Measurements from ENCODE around the gene SCP2. TPM values are rescaled to one million over a fixed set of nuclear protein-coding genes. Genes with fewer than 3 reads are reported as not detected.

SCP2 gene
- total RNA-seq, 1 experiment from 2014 or later: 97.5 TPM

DNA sequence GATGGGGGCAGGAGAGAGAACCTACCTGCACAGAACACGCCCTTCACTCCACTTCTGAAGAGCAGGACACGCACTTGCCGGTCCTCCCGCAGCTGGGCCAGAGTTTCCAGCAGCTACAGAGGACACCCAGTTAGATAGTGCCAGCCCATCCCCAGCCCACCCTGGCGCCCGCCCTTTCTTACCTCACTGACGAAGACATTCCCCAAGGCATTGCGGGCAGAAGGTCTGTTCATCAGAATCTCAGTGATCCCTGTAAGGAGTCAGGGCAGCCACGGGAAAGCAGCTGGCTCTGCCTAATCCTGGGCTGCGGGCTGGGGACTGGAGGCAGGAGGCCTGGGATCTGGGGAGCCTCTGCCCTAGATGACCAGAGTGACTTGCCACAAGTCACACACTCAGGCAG is 15.5 kb upstream of the SCP2 start:
- H3K9ac ChIP-seq (ENCODE audit: low read length): no peak overlapping the region
- H3K4me1 ChIP-seq (ENCODE audit: insufficient read depth, low read length): peaks cover 4% of the 10 kb centered on the region
- no peaks in the 10 kb centered on the region for H3K9me2 ChIP-seq (replicated peaks; ENCODE audit: low read length)
- H3K79me2 ChIP-seq (ENCODE audit: low read length): peaks cover 7% of the 10 kb centered on the region
- no peak for TF ChIP-seq EZH2 (IDR thresholded peaks at IDR 0.05; ENCODE audit: low read length, unreplicated experiment)
- TF ChIP-seq, protein P1, sequence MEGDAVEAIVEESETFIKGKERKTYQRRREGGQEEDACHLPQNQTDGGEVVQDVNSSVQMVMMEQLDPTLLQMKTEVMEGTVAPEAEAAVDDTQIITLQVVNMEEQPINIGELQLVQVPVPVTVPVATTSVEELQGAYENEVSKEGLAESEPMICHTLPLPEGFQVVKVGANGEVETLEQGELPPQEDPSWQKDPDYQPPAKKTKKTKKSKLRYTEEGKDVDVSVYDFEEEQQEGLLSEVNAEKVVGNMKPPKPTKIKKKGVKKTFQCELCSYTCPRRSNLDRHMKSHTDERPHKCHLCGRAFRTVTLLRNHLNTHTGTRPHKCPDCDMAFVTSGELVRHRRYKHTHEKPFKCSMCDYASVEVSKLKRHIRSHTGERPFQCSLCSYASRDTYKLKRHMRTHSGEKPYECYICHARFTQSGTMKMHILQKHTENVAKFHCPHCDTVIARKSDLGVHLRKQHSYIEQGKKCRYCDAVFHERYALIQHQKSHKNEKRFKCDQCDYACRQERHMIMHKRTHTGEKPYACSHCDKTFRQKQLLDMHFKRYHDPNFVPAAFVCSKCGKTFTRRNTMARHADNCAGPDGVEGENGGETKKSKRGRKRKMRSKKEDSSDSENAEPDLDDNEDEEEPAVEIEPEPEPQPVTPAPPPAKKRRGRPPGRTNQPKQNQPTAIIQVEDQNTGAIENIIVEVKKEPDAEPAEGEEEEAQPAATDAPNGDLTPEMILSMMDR (conservative IDR thresholded peaks at IDR 0.05; ENCODE audit: low read depth, low read length): no peak
- no peak for TF ChIP-seq EZH2phosphoT487 (IDR thresholded peaks at IDR 0.05; ENCODE audit: borderline replicate concordance, low read length)
- H2AFZ ChIP-seq (ENCODE audit: low read length): no peak overlapping the region
- ChIA-PET CTCF (no interaction called here), POLR2A (ENCODE audit: unreplicated experiment) (no interaction called here)
- H3K9me3 ChIP-seq (ENCODE audit: low read length): no peaks in the 10 kb centered on the region
- H3K4me2 ChIP-seq (ENCODE audit: low read length): no peak overlapping the region
- no peaks in the 10 kb centered on the region for H3K27me3 ChIP-seq (ENCODE audit: low read length)
- no peaks in the 10 kb centered on the region for H4K20me1 ChIP-seq (ENCODE audit: low read length)
- intact Hi-C loops (cut with micrococcal nuclease): no loop called here
- no peak for DNase-seq
- no peaks in the 10 kb centered on the region for H3F3A ChIP-seq (ENCODE audit: low read length, unreplicated experiment)
- BruUV-seq (replicated peaks): no TSS peak
- H3K27ac ChIP-seq (ENCODE audit: low read length): no peak overlapping the region
- ATAC-seq: no peak
- H3K4me3 ChIP-seq (ENCODE audit: low read length): no peak overlapping the region
- H3K36me3 ChIP-seq (ENCODE audit: low read depth, low read length): no peaks in the 10 kb centered on the region

DNA sequence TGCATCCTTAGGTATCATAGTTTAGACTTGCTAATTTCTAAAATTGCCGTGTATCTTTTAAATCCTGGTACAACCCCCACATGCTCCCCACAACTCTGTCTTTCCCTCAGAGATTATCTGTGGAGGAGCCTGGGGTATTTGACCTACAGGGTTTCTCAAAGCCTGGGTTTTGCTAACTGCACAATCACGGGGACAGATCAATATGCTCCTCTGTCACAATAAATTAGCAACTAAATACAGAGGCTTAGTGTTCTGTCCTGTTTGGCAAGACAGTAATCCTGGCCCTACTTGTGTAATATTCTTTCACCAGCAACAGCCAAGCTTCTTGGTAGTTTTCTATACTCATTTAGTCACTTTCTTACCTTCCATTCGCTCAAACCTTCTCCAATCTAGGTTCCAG is 14.1 kb upstream of the SCP2 start:
- Histone ChIP-seq H3K27me3 (ENCODE audit: low read length) (no peaks in the 10 kb centered on the region), H3K4me2 (ENCODE audit: low read length) (no peak overlapping the region), H3K9me2 (replicated peaks; ENCODE audit: low read length) (no peaks in the 10 kb centered on the region), H3K9me3 (ENCODE audit: low read length) (no peaks in the 10 kb centered on the region), H3K36me3 (ENCODE audit: low read depth, low read length) (no peaks in the 10 kb centered on the region), H3K9ac (ENCODE audit: low read length) (no peak overlapping the region), H3K4me3 (ENCODE audit: low read length) (no peak overlapping the region), H2AFZ (ENCODE audit: low read length) (no peak overlapping the region), H3F3A (ENCODE audit: low read length, unreplicated experiment) (no peaks in the 10 kb centered on the region), H3K79me2 (ENCODE audit: low read length) (peaks cover 21% of the 10 kb centered on the region), H3K27ac (ENCODE audit: low read length) (no peak overlapping the region), H4K20me1 (ENCODE audit: low read length) (no peaks in the 10 kb centered on the region), H3K4me1 (ENCODE audit: insufficient read depth, low read length) (no peaks in the 10 kb centered on the region)
- ATAC-seq (no peak), DNase-seq (no peak)
- intact Hi-C loops (cut with micrococcal nuclease): no loop called here
- TF ChIP-seq EZH2phosphoT487 (IDR thresholded peaks at IDR 0.05; ENCODE audit: borderline replicate concordance, low read length): no peak
- TF ChIP-seq EZH2 (IDR thresholded peaks at IDR 0.05; ENCODE audit: low read length, unreplicated experiment): no peak
- TF ChIP-seq, protein P1 (conservative IDR thresholded peaks at IDR 0.05; ENCODE audit: low read depth, low read length): no peak
- ChIA-PET CTCF (no interaction called here), POLR2A (ENCODE audit: unreplicated experiment) (no interaction called here)
- no TSS peak for BruUV-seq (replicated peaks)

DNA sequence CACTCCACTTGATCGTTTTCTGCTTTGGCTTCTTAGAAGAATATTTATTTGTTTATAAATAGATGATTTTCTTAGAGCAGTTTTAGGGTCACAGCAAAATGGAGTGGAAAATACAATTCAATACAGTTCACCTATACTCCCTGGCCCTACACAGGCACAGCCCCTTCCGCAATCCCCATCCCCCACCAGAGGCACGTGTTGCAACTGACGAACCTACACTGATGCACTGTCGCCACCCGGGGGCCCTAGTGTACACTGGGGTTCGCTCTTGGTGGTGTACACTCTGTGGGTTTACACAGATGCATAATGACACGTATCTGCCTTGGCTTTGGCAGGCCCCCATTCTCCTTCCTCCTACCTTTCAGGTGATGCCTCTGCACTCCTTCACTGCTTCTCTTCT is 13.5 kb upstream of the SCP2 start:
- BruUV-seq (replicated peaks): no TSS peak
- Histone ChIP-seq H3K36me3 (ENCODE audit: low read depth, low read length) (no peaks in the 10 kb centered on the region), H3K27me3 (ENCODE audit: low read length) (no peaks in the 10 kb centered on the region), H3K9me2 (replicated peaks; ENCODE audit: low read length) (no peaks in the 10 kb centered on the region), H3K4me1 (ENCODE audit: insufficient read depth, low read length) (peaks cover under 1% of the 10 kb centered on the region), H3K9me3 (ENCODE audit: low read length) (no peaks in the 10 kb centered on the region), H3F3A (ENCODE audit: low read length, unreplicated experiment) (no peaks in the 10 kb centered on the region), H2AFZ (ENCODE audit: low read length) (no peak overlapping the region), H3K27ac (ENCODE audit: low read length) (no peak overlapping the region), H4K20me1 (ENCODE audit: low read length) (no peaks in the 10 kb centered on the region), H3K79me2 (ENCODE audit: low read length) (peaks cover 27% of the 10 kb centered on the region), H3K9ac (ENCODE audit: low read length) (no peak overlapping the region), H3K4me3 (ENCODE audit: low read length) (no peak overlapping the region), H3K4me2 (ENCODE audit: low read length) (no peak overlapping the region)
- ChIA-PET POLR2A (ENCODE audit: unreplicated experiment) (no interaction called here), CTCF (no interaction called here)
- no peak for DNase-seq
- TF ChIP-seq EZH2phosphoT487 (IDR thresholded peaks at IDR 0.05; ENCODE audit: borderline replicate concordance, low read length): no peak
- TF ChIP-seq, protein P1 (conservative IDR thresholded peaks at IDR 0.05; ENCODE audit: low read depth, low read length): peak; percentile 19; the same call in 1 of the 2 replicates
- ATAC-seq: no peak
- intact Hi-C loops (cut with micrococcal nuclease): no loop called here

All from PC-3 (cell line).